Measurements from ENCODE around the gene LRSAM1.
"Not testable (repeated sequence)": the region's sequence is repeated elsewhere in the genome, so short reads cannot be mapped to it uniquely, and the experiment has no call there.

The LRSAM1 gene

DNA sequence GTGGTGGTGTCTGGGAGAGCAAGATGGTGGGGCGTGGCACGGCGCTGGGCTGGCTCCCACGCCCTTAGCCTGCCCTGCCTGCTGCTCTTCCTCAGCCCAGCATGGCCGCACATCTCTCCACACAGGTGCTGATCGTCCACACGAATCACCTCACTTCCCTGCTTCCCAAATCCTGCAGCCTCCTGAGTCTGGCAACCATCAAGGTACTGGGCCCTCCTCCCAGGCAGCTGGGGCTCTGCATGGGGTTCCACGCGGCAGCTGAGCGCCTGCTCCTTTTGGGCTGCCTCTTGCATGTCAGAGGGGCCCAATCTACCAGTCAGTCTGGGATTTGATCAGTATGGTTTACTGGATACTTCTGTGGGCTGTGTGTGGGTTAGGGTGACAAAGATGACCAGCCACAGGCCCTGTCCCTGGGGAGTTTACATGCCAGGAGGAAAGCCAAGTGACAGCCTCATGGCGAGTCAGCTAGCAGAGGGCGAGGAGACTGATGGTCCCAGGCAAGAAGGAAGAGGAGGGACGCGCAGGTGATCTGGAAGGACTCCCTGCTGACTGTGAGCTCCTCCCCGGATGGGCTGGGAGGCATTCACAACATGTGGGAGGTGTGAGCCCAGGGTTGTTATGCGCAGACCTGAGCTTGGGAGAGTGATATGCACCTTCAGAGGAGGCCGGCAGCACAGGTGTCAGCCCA lies 6.0 kb downstream of the LRSAM1 start:
- TF ChIP-seq, protein P1, sequence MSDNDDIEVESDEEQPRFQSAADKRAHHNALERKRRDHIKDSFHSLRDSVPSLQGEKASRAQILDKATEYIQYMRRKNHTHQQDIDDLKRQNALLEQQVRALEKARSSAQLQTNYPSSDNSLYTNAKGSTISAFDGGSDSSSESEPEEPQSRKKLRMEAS (IDR thresholded peaks at IDR 0.05; ENCODE audit: low read depth, low read length), result no peak
- no peak for TF ChIP-seq MYC (IDR thresholded peaks at IDR 0.05; ENCODE audit: low read depth, low read length)
- no peak for TF ChIP-seq POLR2A (IDR thresholded peaks at IDR 0.05; ENCODE audit: extremely low read depth, insufficient read length)
- TF ChIP-seq, protein P2, sequence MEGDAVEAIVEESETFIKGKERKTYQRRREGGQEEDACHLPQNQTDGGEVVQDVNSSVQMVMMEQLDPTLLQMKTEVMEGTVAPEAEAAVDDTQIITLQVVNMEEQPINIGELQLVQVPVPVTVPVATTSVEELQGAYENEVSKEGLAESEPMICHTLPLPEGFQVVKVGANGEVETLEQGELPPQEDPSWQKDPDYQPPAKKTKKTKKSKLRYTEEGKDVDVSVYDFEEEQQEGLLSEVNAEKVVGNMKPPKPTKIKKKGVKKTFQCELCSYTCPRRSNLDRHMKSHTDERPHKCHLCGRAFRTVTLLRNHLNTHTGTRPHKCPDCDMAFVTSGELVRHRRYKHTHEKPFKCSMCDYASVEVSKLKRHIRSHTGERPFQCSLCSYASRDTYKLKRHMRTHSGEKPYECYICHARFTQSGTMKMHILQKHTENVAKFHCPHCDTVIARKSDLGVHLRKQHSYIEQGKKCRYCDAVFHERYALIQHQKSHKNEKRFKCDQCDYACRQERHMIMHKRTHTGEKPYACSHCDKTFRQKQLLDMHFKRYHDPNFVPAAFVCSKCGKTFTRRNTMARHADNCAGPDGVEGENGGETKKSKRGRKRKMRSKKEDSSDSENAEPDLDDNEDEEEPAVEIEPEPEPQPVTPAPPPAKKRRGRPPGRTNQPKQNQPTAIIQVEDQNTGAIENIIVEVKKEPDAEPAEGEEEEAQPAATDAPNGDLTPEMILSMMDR (IDR thresholded peaks at IDR 0.05; ENCODE audit: low read depth, low read length), result no peak
- peak; percentile 18 for DNase-seq (ENCODE audit: low read depth)
- H3K4me3 ChIP-seq (ENCODE audit: low read depth, low read length), result no peak overlapping the region

DNA sequence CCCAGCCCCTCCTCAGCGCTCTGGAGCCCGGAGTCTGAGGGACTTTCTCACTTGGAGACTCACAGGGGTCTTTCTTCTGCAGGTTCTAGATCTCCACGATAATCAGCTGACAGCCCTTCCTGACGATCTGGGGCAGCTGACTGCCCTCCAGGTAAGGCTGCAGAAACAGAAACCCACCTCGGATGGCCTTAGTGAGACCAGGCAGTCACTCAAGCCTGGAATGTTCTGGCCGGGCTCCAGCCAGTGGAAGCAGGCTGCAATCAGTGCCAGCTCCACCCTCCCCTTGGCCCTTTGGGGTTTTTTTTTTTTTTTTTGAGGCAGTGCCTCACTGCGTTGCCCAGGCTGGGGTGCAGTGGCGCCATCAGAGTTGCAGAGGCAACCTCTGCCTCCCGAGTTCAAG lies 7.6 kb downstream of the LRSAM1 start:
- TF ChIP-seq POLR2A (IDR thresholded peaks at IDR 0.05; ENCODE audit: extremely low read depth, insufficient read length) (no peak), MYC (IDR thresholded peaks at IDR 0.05; ENCODE audit: low read depth, low read length) (no peak)
- TF ChIP-seq, protein P2 (IDR thresholded peaks at IDR 0.05; ENCODE audit: low read depth, low read length), result no peak
- TF ChIP-seq, protein P1 (IDR thresholded peaks at IDR 0.05; ENCODE audit: low read depth, low read length), result no peak
- DNase-seq (ENCODE audit: low read depth), result no peak
- H3K4me3 ChIP-seq (ENCODE audit: low read depth, low read length), result no peak overlapping the region

DNA sequence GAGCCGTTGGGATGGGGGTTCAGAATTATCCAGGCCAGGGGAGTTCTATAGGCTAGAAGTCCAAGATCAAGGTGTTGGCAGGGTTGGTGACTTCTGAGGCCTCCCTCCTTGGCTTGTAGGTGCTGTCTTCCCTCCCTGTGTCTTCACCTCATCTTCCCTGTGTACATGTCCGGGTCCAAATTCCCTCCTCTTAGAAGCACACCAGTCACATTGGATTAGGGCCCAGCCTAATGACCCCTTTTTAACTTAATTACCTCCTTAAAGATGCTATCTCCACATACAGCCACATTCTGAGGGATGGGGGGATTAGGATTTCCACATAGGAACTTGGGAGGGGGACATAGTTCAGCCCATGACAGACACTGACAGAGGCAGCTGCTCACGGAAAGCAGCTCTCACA lies 12.1 kb downstream of the LRSAM1 start:
- no peak for DNase-seq (ENCODE audit: low read depth)
- H3K4me3 ChIP-seq (ENCODE audit: low read depth, low read length), result no peak overlapping the region
- TF ChIP-seq, protein P2 (IDR thresholded peaks at IDR 0.05; ENCODE audit: low read depth, low read length), result no peak
- TF ChIP-seq POLR2A (IDR thresholded peaks at IDR 0.05; ENCODE audit: extremely low read depth, insufficient read length) (no peak), MYC (IDR thresholded peaks at IDR 0.05; ENCODE audit: low read depth, low read length) (no peak)
- TF ChIP-seq, protein P1 (IDR thresholded peaks at IDR 0.05; ENCODE audit: low read depth, low read length), result no peak

DNA sequence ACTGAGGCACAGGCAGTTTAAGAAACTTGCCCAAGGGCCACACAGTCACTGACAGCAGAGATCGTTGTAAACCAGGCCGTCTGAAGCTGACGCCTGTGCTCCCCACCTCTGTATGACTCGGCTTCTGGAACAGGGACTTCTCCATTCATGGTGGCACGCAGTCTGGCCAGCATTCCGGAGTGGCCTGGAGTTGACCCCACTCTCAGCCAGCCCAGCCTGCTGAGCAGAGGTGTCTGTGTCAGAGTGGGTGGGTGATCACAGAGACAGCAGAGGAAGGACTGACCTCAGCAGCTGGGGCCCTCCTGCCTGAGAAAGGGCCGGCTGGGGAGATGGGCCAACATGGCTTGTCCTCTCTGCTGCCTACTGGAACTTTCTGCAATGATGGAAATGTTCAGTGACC lies 12.6 kb downstream of the LRSAM1 start:
- H3K4me3 ChIP-seq (ENCODE audit: low read depth, low read length), result no peak overlapping the region
- TF ChIP-seq MYC (IDR thresholded peaks at IDR 0.05; ENCODE audit: low read depth, low read length) (no peak), POLR2A (IDR thresholded peaks at IDR 0.05; ENCODE audit: extremely low read depth, insufficient read length) (no peak)
- TF ChIP-seq, protein P2 (IDR thresholded peaks at IDR 0.05; ENCODE audit: low read depth, low read length), result no peak
- TF ChIP-seq, protein P1 (IDR thresholded peaks at IDR 0.05; ENCODE audit: low read depth, low read length), result no peak
- DNase-seq (ENCODE audit: low read depth), result no peak

DNA sequence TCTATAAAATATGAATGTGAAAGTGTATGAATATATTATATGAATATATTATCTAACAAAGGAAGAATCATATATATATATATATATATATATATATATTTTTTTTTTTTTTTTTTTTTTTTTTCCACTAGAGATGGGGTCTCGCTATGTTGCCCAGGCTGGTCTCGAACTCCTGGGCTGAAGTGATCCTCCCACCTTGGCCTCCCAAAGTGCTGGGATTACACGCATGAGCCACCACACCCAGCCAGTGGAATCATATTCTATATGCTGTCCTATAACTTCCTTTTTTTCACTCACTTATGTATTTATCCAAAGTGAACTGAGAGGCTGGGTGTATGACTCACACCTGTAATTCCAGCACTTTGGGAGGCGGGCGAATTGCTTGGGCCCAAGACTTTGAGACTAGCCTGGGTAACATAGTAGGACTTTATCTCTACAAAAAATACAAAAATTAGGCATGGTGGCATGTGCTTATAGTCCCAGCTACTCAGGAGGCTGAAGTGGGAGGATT lies 15.2 kb downstream of the LRSAM1 start:
- not testable (repeated sequence) for H3K4me3 ChIP-seq (ENCODE audit: low read depth, low read length)
- peak; percentile 38 for DNase-seq (ENCODE audit: low read depth)

DNA sequence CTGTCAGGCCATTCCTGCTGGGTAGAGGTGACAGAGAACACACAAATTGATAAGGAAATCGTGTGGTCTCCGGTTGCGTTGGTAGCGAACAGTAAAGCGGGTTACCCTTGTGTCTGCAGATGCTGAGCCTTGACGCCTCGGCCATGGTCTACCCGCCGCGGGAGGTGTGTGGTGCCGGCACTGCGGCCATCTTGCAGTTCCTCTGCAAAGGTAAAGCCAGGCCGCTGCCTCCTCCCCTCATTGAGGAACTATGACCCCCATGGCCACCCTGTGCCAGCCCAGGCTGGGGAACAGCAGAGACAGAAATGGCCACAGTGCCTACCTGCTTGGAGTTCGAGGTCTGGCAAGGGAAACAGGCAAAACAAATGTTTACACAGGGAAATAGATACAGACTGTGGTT lies 16.3 kb downstream of the LRSAM1 start:
- DNase-seq (ENCODE audit: low read depth), result no peak
- TF ChIP-seq MYC (IDR thresholded peaks at IDR 0.05; ENCODE audit: low read depth, low read length), result no peak
- TF ChIP-seq, protein P2 (IDR thresholded peaks at IDR 0.05; ENCODE audit: low read depth, low read length), result no peak
- TF ChIP-seq POLR2A (IDR thresholded peaks at IDR 0.05; ENCODE audit: extremely low read depth, insufficient read length), result no peak
- TF ChIP-seq, protein P1 (IDR thresholded peaks at IDR 0.05; ENCODE audit: low read depth, low read length), result no peak
- H3K4me3 ChIP-seq (ENCODE audit: low read depth, low read length), result no peak overlapping the region

All from NB4 (cell line).